GM13976 (cell line): ENCODE results near the gene TMPRSS5.

ENCODE experiments used
- DNase-seq: peaks from one replicate; pipeline ENCODE4 v3.0.0; 2012; ENCODE audit warnings: low spot score
- in situ Hi-C: fragments of 300-500 bp; cut with MboI; formaldehyde crosslinking; loops from one replicate; pipeline ENCODE4 v1.12.0; 2022; ENCODE audit warnings: low sequenced_read_pairs, mixed read lengths, inconsistent platforms; ENCODE audit not compliant: unreplicated experiment
- TF ChIP-seq, protein P1 (sequence below): IDR thresholded peaks from 2 replicates; pipeline ENCODE4 v1.5.1; 2012; ENCODE audit warnings: borderline replicate concordance, mild to moderate bottlenecking; ENCODE audit not compliant: insufficient read depth; ENCODE audit errors: extremely low read depth, missing control alignments, control extremely low read depth

Gene TMPRSS5

GRCh38 chr11:113647856-113648255 lies 58.3 kb downstream of the TMPRSS5 start:
- TF ChIP-seq, protein P1, sequence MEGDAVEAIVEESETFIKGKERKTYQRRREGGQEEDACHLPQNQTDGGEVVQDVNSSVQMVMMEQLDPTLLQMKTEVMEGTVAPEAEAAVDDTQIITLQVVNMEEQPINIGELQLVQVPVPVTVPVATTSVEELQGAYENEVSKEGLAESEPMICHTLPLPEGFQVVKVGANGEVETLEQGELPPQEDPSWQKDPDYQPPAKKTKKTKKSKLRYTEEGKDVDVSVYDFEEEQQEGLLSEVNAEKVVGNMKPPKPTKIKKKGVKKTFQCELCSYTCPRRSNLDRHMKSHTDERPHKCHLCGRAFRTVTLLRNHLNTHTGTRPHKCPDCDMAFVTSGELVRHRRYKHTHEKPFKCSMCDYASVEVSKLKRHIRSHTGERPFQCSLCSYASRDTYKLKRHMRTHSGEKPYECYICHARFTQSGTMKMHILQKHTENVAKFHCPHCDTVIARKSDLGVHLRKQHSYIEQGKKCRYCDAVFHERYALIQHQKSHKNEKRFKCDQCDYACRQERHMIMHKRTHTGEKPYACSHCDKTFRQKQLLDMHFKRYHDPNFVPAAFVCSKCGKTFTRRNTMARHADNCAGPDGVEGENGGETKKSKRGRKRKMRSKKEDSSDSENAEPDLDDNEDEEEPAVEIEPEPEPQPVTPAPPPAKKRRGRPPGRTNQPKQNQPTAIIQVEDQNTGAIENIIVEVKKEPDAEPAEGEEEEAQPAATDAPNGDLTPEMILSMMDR = no peak
- in situ Hi-C loops = no loop called here
- DNase-seq = no peak

GRCh38 chr11:113647108-113647507 lies 59.0 kb downstream of the TMPRSS5 start:
- in situ Hi-C loops = no loop called here
- DNase-seq = peak; percentile 21
- TF ChIP-seq, protein P1 = no peak

- in situ Hi-C loops = no loop called here
- DNase-seq = peak; percentile 1
Observed at GRCh38 chr11:113645593-113646349, 60.3 kb downstream of the TMPRSS5 start.

GRCh38 chr11:113644605-113645004 lies 61.5 kb downstream of the TMPRSS5 start:
- TF ChIP-seq, protein P1 = no peak
- peak; percentile 1 for DNase-seq
- in situ Hi-C loops = no loop called here

More at GRCh38 chr11:113645593-113646349, 60.3 kb downstream of the TMPRSS5 start:
- TF ChIP-seq, protein P1 = no peak

GRCh38 chr11:113643701-113644100 lies 62.4 kb downstream of the TMPRSS5 start:
- in situ Hi-C loops = no loop called here
- TF ChIP-seq, protein P1 = no peak
- DNase-seq = no peak

- in situ Hi-C loops = no loop called here
- DNase-seq = no peak
- TF ChIP-seq, protein P1 = no peak
Observed at GRCh38 chr11:113643006-113643585, 63.0 kb downstream of the TMPRSS5 start.

DNA sequence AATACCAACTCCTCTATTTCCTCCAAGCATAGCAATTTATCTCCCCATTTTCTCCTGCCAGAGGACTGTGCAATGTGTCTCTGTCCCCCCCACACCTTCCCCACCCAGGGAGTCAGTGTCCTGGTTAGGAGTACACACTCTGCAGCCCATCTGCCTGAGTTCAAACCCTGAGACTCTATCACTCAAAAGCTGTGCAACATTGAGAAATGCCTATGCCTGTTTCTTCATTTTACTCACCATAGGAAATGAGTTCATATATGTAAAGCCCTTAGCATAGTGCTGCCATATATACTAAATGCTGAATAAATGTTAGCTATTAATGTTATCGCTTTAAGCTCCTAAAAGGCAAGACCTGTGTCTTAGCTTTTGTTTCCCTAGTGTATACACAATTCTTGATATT lies 64.0 kb downstream of the TMPRSS5 start:
- no peak for DNase-seq
- in situ Hi-C loops = no loop called here
- TF ChIP-seq, protein P1 = no peak
